A549 (cell line): Measurements from ENCODE around the gene ATP8A2.

ENCODE experiments used
- CEBPB ChIP-seq, 2 experiments: fragments of >200 bp in 1 of 2; sonication (Bioruptor Twin) in 1 of 2; formaldehyde crosslinking in 1 of 2; IDR thresholded peaks; 2 replicates each; pipeline ENCODE4 v1.6.1; 2012 to 2016
- FOSB ChIP-seq: fragments of 250-450 bp; sonication (Bioruptor Pico); IDR thresholded peaks from 2 replicates; pipeline ENCODE4 v1.5.0; 2020; ENCODE audit warnings: mild to moderate bottlenecking, moderate library complexity
- JUNB ChIP-seq: fragments of >200 bp; sonication (Bioruptor Twin); formaldehyde crosslinking; IDR thresholded peaks from 2 replicates; pipeline ENCODE4 v1.6.1; 2016
- MAFK ChIP-seq: fragments of 450-650 bp; IDR thresholded peaks from 2 replicates; pipeline ENCODE4 v1.6.1; 2014; ENCODE audit not compliant: partially characterized antibody
- PHF8 ChIP-seq: fragments of 200-600 bp; sonication (generic); IDR thresholded peaks from 2 replicates; pipeline ENCODE4 v1.6.1; 2016; ENCODE audit warnings: low read depth, mild to moderate bottlenecking, antibody characterized with exemption, moderate library complexity, borderline replicate concordance
- POLR2A ChIP-seq: IDR thresholded peaks from 2 replicates; pipeline ENCODE4 v1.6.1; 2012; ENCODE audit warnings: mild to moderate bottlenecking, low read length
- RAD21 ChIP-seq, 2 experiments: fragments of >200 bp in 1 of 2; sonication (Bioruptor Twin) in 1 of 2; formaldehyde crosslinking in 1 of 2; IDR thresholded peaks in 1 of 2; conservative IDR thresholded peaks in 1 of 2; 2 replicates in 1 of 2; 3 replicates in 1 of 2; pipeline ENCODE4 v1.6.1; 2012 to 2018; ENCODE audit warnings: inconsistent platforms in 1 of 2
- REST ChIP-seq: fragments of 200-600 bp; sonication (generic); IDR thresholded peaks from 2 replicates; pipeline ENCODE4 v1.6.1; 2016; ENCODE audit warnings: antibody characterized with exemption, mild to moderate bottlenecking, moderate library complexity
- TFCP2L1 ChIP-seq: fragments of 250-450 bp; sonication (Bioruptor Pico); IDR thresholded peaks from 2 replicates; pipeline ENCODE4 v1.5.0; 2021; ENCODE audit warnings: mild to moderate bottlenecking
- TF ChIP-seq, protein P1 (sequence below): fragments of >200 bp; sonication (Bioruptor Twin); formaldehyde crosslinking; IDR thresholded peaks from 3 replicates; pipeline ENCODE4 v1.5.1; 2016

GRCh38 chr13:25966086-25966485 is 594.3 kb downstream of the ATP8A2 start:
- TF ChIP-seq, protein P1, sequence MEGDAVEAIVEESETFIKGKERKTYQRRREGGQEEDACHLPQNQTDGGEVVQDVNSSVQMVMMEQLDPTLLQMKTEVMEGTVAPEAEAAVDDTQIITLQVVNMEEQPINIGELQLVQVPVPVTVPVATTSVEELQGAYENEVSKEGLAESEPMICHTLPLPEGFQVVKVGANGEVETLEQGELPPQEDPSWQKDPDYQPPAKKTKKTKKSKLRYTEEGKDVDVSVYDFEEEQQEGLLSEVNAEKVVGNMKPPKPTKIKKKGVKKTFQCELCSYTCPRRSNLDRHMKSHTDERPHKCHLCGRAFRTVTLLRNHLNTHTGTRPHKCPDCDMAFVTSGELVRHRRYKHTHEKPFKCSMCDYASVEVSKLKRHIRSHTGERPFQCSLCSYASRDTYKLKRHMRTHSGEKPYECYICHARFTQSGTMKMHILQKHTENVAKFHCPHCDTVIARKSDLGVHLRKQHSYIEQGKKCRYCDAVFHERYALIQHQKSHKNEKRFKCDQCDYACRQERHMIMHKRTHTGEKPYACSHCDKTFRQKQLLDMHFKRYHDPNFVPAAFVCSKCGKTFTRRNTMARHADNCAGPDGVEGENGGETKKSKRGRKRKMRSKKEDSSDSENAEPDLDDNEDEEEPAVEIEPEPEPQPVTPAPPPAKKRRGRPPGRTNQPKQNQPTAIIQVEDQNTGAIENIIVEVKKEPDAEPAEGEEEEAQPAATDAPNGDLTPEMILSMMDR, result no peak
- TF ChIP-seq POLR2A (no peak), MAFK (no peak), CEBPB (IDR thresholded peaks at IDR 0.05) (no peak), JUNB (no peak), TFCP2L1 (CRISPR knock-in tag) (no peak), RAD21 (conservative IDR thresholded peaks at IDR 0.05 in 1 of 2, IDR thresholded peaks at IDR 0.05 in 1 of 2) (no peak), PHF8 (no peak), REST (no peak), FOSB (CRISPR knock-in tag) (no peak)
